PC-9 (cell line): ENCODE measurements around the gene AKAP13. TPM values are rescaled to one million over a fixed set of nuclear protein-coding genes. Genes with fewer than 3 reads are reported as not detected.

Source experiments
- BruUV-seq: library from RNA; stranded (reverse); fragments of 400-500 nt; replicated peaks from 2 replicates; lab custom pipeline; 2021; lab: Mats Ljungman, UMichigan
- CTCF ChIA-PET: fragments of 300-600 bp; sonication (Branson Sonifier 250); formaldehyde crosslinking; loops from one replicate; lab custom pipeline; 2022; ENCODE audit warnings: antibody characterized with exemption; lab: Charles Lee
- POLR2A ChIA-PET: fragments of 300-600 bp; sonication (Branson Sonifier 250); formaldehyde crosslinking; loops from one replicate; lab custom pipeline; 2022; ENCODE audit warnings: antibody characterized with exemption; ENCODE audit not compliant: unreplicated experiment; lab: Charles Lee
- DNase-seq, 2 experiments: peaks; one replicate each; pipeline versions ENCODE4 v3.0.0 to v3.0.0-alpha.2; 2015 to 2022; ENCODE audit warnings: mixed read lengths in 1 of 2
- H2AFZ ChIP-seq: fragments of 200-600 bp; sonication (generic); 2 replicates; pipeline ENCODE4 v1.8.1; 2017; ENCODE audit warnings: antibody characterized with exemption
- H3F3A ChIP-seq: fragments of 200-600 bp; sonication (generic); 2 replicates; pipeline ENCODE4 v1.8.1; 2017; ENCODE audit warnings: antibody characterized with exemption, mild to moderate bottlenecking, low read depth; ENCODE audit not compliant: insufficient read depth
- H3K27ac ChIP-seq: fragments of 200-600 bp; sonication (generic); 2 replicates; pipeline ENCODE4 v1.6.1; 2016; ENCODE audit warnings: mixed run types
- H3K27me3 ChIP-seq: fragments of 200-600 bp; sonication (generic); 2 replicates; pipeline ENCODE4 v1.6.1; 2016; ENCODE audit warnings: low read depth, mixed run types; ENCODE audit not compliant: insufficient read depth
- H3K36me3 ChIP-seq: fragments of 200-600 bp; sonication (generic); 2 replicates; pipeline ENCODE4 v1.6.1; 2016; ENCODE audit warnings: low read depth, mixed run types
- H3K4me1 ChIP-seq: fragments of 200-600 bp; sonication (generic); replicated peaks from 2 replicates; pipeline ENCODE4 v1.6.1; 2016; ENCODE audit warnings: mixed run types; ENCODE audit not compliant: insufficient read depth
- H3K4me2 ChIP-seq: fragments of 200-600 bp; sonication (generic); 2 replicates; pipeline ENCODE4 v1.6.1; 2017; ENCODE audit warnings: mixed run types
- H3K4me3 ChIP-seq: fragments of 200-600 bp; sonication (generic); 2 replicates; pipeline ENCODE4 v1.6.1; 2016; ENCODE audit warnings: mixed run types
- H3K79me2 ChIP-seq: fragments of 200-600 bp; sonication (generic); 2 replicates; pipeline ENCODE4 v1.6.1; 2017; ENCODE audit warnings: low read depth, mixed run types
- H3K9me2 ChIP-seq: fragments of 200-600 bp; sonication (generic); 2 replicates; pipeline ENCODE4 v1.8.1; 2017; ENCODE audit warnings: mild to moderate bottlenecking; ENCODE audit not compliant: insufficient read depth
- H3K9me3 ChIP-seq: fragments of 200-600 bp; sonication (generic); 2 replicates; pipeline ENCODE4 v1.8.1; 2016; ENCODE audit warnings: low read depth; ENCODE audit not compliant: insufficient read depth
- H4K20me1 ChIP-seq: fragments of 200-600 bp; sonication (generic); 2 replicates; pipeline ENCODE4 v1.8.1; 2017; ENCODE audit not compliant: insufficient read depth
- CTCF ChIP-seq: fragments of 200-600 bp; sonication (generic); conservative IDR thresholded peaks from 2 replicates; pipeline ENCODE4 v1.6.1; 2017; ENCODE audit warnings: mixed run types, antibody characterized with exemption, mild to moderate bottlenecking, moderate library complexity
- EZH2 ChIP-seq: fragments of 200-600 bp; sonication (generic); IDR thresholded peaks from 2 replicates; pipeline ENCODE4 v1.8.0; 2017; ENCODE audit warnings: antibody characterized with exemption, low read depth
- intact Hi-C: fragments of 100-400 bp; cut with micrococcal nuclease; formaldehyde crosslinking; loops from one replicate; pipeline ENCODE4 v1.10.0; 2022; ENCODE audit not compliant: unreplicated experiment
- total RNA-seq: library from RNA; stranded (reverse); gene quantifications from 2 replicates; pipeline ENCODE4 v1.2.3, GENCODE V29; 2021

AKAP13 gene
- total RNA-seq, 1 experiment from 2014 or later, result 82.5 TPM

- no peaks in the 10 kb centered on the region for H3K4me1 ChIP-seq
- no peak overlapping the region for H3K4me3 ChIP-seq
- CTCF ChIA-PET, result no interaction called here
- no peaks in the 10 kb centered on the region for H3K36me3 ChIP-seq
- H3K27ac ChIP-seq, result no peak overlapping the region
- POLR2A ChIA-PET, result no interaction called here
- no peak for DNase-seq
- no peak overlapping the region for H3K4me2 ChIP-seq
- no peaks in the 10 kb centered on the region for H3K79me2 ChIP-seq
- H3K27me3 ChIP-seq, result no peaks in the 10 kb centered on the region
- BruUV-seq, result no TSS peak
- H4K20me1 ChIP-seq, result no peaks in the 10 kb centered on the region
- intact Hi-C loops, result no loop called here
- no peak for TF ChIP-seq EZH2
- TF ChIP-seq CTCF, result no peak
- H3K9me2 ChIP-seq, result no peaks in the 10 kb centered on the region
- H2AFZ ChIP-seq, result no peak overlapping the region
- no peaks in the 10 kb centered on the region for H3K9me3 ChIP-seq
- H3F3A ChIP-seq, result no peaks in the 10 kb centered on the region
Observed at GRCh38 chr15:85755471-85755870, 375.1 kb downstream of the AKAP13 start.

GRCh38 chr15:85755942-85756341 is 375.5 kb downstream of the AKAP13 start:
- no peaks in the 10 kb centered on the region for H3K9me2 ChIP-seq
- H3F3A ChIP-seq, result no peaks in the 10 kb centered on the region
- ChIA-PET POLR2A (no interaction called here), CTCF (no interaction called here)
- no peak overlapping the region for H2AFZ ChIP-seq
- no peaks in the 10 kb centered on the region for H3K36me3 ChIP-seq
- intact Hi-C loops, result no loop called here
- no peak overlapping the region for H3K4me2 ChIP-seq
- H3K4me1 ChIP-seq, result no peaks in the 10 kb centered on the region
- TF ChIP-seq CTCF (no peak), EZH2 (no peak)
- BruUV-seq, result no TSS peak
- H3K79me2 ChIP-seq, result no peaks in the 10 kb centered on the region
- no peaks in the 10 kb centered on the region for H4K20me1 ChIP-seq
- no peak overlapping the region for H3K4me3 ChIP-seq
- no peaks in the 10 kb centered on the region for H3K27me3 ChIP-seq
- H3K27ac ChIP-seq, result no peak overlapping the region
- H3K9me3 ChIP-seq, result no peaks in the 10 kb centered on the region
- DNase-seq, result no peak

GRCh38 chr15:85756411-85757072 is 376.1 kb downstream of the AKAP13 start:
- POLR2A ChIA-PET, result no interaction called here
- Histone ChIP-seq H3K27ac (no peak overlapping the region), H3K9me2 (no peaks in the 10 kb centered on the region), H3K9me3 (no peaks in the 10 kb centered on the region), H3K4me2 (no peak overlapping the region), H3K79me2 (no peaks in the 10 kb centered on the region), H4K20me1 (no peaks in the 10 kb centered on the region), H3K4me3 (no peak overlapping the region), H3F3A (no peaks in the 10 kb centered on the region), H3K4me1 (no peaks in the 10 kb centered on the region), H3K27me3 (no peaks in the 10 kb centered on the region), H2AFZ (no peak overlapping the region), H3K36me3 (no peaks in the 10 kb centered on the region)
- CTCF ChIA-PET, result no interaction called here
- TF ChIP-seq CTCF, result no peak
- no peak for TF ChIP-seq EZH2
- intact Hi-C loops, result no loop called here
- no TSS peak for BruUV-seq
- no peak for DNase-seq
